ENCODE measurements around the gene CIITA.

DNA sequence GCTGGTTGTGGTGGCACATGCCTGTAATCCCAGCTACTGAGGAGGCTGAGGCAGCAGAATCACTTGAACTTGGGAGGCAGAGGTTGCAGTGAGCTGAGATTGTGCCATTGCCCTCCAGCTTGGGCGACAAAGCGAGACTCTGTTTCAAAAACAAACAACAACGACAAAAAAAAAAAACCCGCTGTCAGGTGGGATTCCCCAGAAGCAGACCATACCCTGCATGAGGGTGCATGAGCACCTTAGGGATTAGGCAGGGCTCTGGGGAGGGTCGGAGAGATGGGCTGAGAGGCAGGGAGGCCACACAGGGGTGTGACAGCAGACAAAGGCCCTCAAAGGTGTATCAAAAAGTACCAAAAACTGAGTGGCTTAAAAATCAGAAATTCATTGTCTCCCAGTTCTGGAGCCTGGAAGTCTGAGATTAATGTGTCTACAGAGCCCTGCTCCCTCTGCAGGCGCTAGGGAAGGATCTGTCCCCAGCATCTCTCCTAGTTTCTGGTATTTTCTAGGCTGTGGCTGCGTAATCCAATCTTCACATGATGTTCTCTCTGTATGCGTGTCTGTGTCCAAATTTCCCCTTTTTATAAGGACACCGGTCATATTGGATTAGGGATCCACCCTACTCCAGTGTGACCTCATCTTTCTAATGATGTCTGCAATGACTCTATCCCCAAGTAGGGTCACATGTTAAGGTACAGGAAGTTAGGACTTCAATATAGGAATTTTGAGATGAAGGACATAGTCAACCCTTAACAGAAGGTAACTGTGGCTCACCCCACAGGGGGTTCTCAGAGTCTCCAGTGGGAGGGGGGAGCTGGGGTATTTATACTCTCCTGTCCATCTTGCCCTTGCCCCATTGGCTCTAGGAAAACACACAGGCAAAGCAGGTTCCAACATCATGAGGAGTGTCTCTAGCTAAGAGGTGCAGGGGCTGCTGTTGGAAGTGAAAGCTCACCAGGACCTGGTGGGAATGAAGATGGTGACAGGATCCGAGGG, 44.8 kb upstream of the CIITA start:
- TF ChIP-seq, protein P1, sequence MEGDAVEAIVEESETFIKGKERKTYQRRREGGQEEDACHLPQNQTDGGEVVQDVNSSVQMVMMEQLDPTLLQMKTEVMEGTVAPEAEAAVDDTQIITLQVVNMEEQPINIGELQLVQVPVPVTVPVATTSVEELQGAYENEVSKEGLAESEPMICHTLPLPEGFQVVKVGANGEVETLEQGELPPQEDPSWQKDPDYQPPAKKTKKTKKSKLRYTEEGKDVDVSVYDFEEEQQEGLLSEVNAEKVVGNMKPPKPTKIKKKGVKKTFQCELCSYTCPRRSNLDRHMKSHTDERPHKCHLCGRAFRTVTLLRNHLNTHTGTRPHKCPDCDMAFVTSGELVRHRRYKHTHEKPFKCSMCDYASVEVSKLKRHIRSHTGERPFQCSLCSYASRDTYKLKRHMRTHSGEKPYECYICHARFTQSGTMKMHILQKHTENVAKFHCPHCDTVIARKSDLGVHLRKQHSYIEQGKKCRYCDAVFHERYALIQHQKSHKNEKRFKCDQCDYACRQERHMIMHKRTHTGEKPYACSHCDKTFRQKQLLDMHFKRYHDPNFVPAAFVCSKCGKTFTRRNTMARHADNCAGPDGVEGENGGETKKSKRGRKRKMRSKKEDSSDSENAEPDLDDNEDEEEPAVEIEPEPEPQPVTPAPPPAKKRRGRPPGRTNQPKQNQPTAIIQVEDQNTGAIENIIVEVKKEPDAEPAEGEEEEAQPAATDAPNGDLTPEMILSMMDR (IDR thresholded peaks at IDR 0.05): no peak
- no peak for TF ChIP-seq POLR2A (IDR thresholded peaks at IDR 0.05)
- TF ChIP-seq POLR2AphosphoS5 (IDR thresholded peaks at IDR 0.05): no peak

Data from transverse colon (tissue), 4 donors.